Central memory CD8-positive, alpha-beta T cell (primary cell): ENCODE data around the gene HAO2.
"Not testable (repeated sequence)": the region's sequence is repeated elsewhere in the genome, so short reads cannot be mapped to it uniquely, and the experiment has no call there.

Source experiments
- ATAC-seq: fragments of 150-1000 bp; cut with Tn5 transposase; replicated peaks from 2 replicates; pipeline ENCODE4 v1.10.0; 2022; ENCODE audit warnings: mild to moderate bottlenecking, moderate FRiP score, moderate number of reproducible peaks; ENCODE audit not compliant: poor library complexity, severe bottlenecking; ENCODE audit errors: extremely low read depth
- DNase-seq, 2 donors: peaks; one replicate each; pipeline ENCODE4 v3.0.0; 2021; ENCODE audit warnings: low spot score in 2 of 2
- H3K27ac Mint-ChIP-seq: one replicate; pipeline ENCODE4 v1.8.0; 2022; ENCODE audit warnings: low read depth, mild to moderate bottlenecking, moderate library complexity, mixed read lengths
- H3K27me3 Mint-ChIP-seq: one replicate; pipeline ENCODE4 v1.8.0; 2022; ENCODE audit warnings: mixed read lengths
- H3K36me3 Mint-ChIP-seq: one replicate; pipeline ENCODE4 v1.8.0; 2022; ENCODE audit warnings: mild to moderate bottlenecking, moderate library complexity, mixed read lengths; ENCODE audit not compliant: insufficient read depth
- H3K4me1 Mint-ChIP-seq: one replicate; pipeline ENCODE4 v1.8.0; 2022; ENCODE audit warnings: mixed read lengths
- H3K4me3 Mint-ChIP-seq: one replicate; pipeline ENCODE4 v1.8.0; 2022; ENCODE audit warnings: mild to moderate bottlenecking, moderate library complexity, mixed read lengths
- H3K9me3 Mint-ChIP-seq: one replicate; pipeline ENCODE4 v1.8.0; 2022; ENCODE audit warnings: mixed read lengths

The HAO2 gene

GRCh38 chr1:119373465-119373864, 4.9 kb downstream of the HAO2 start:
- H3K4me3 Mint-ChIP-seq, result no peak overlapping the region
- H3K27me3 Mint-ChIP-seq, result peaks cover 19% of the 10 kb centered on the region
- peaks cover 2% of the 10 kb centered on the region for H3K36me3 Mint-ChIP-seq
- no peaks in the 10 kb centered on the region for H3K9me3 Mint-ChIP-seq
- H3K27ac Mint-ChIP-seq, result no peak overlapping the region
- no peak for ATAC-seq
- H3K4me1 Mint-ChIP-seq, result no peaks in the 10 kb centered on the region
- no peak for DNase-seq

GRCh38 chr1:119374208-119374874, 5.8 kb downstream of the HAO2 start:
- peaks cover 2% of the 10 kb centered on the region for H3K36me3 Mint-ChIP-seq
- ATAC-seq, result no peak
- H3K4me1 Mint-ChIP-seq, result no peaks in the 10 kb centered on the region
- no peak overlapping the region for H3K4me3 Mint-ChIP-seq
- DNase-seq, result no peak
- peaks cover 10% of the 10 kb centered on the region for H3K27me3 Mint-ChIP-seq
- no peaks in the 10 kb centered on the region for H3K9me3 Mint-ChIP-seq
- H3K27ac Mint-ChIP-seq, result no peak overlapping the region

- Mint-ChIP-seq H3K4me3 (no peak overlapping the region), H3K27me3 (peaks cover 10% of the 10 kb centered on the region), H3K36me3 (peaks cover 2% of the 10 kb centered on the region), H3K27ac (no peak overlapping the region), H3K4me1 (no peaks in the 10 kb centered on the region), H3K9me3 (no peaks in the 10 kb centered on the region)
- no peak for ATAC-seq
- DNase-seq, result no peak
These were observed 6.8 kb downstream of the HAO2 start for GRCh38 chr1:119375366-119375765.

- Mint-ChIP-seq H3K36me3 (peaks cover 2% of the 10 kb centered on the region), H3K27me3 (peaks cover 10% of the 10 kb centered on the region), H3K27ac (no peak overlapping the region), H3K9me3 (no peaks in the 10 kb centered on the region), H3K4me3 (no peak overlapping the region), H3K4me1 (no peaks in the 10 kb centered on the region)
- DNase-seq (no peak), ATAC-seq (no peak)
These were observed 8.0 kb downstream of the HAO2 start for GRCh38 chr1:119376594-119376993.

GRCh38 chr1:119377594-119377993, 9.0 kb downstream of the HAO2 start:
- not testable (repeated sequence) for ATAC-seq, H3K9me3 Mint-ChIP-seq, H3K36me3 Mint-ChIP-seq, H3K4me3 Mint-ChIP-seq, H3K27ac Mint-ChIP-seq, H3K4me1 Mint-ChIP-seq, DNase-seq, H3K27me3 Mint-ChIP-seq

GRCh38 chr1:119379117-119379516, 10.5 kb downstream of the HAO2 start:
- Mint-ChIP-seq H3K4me3 (no peak overlapping the region), H3K4me1 (no peaks in the 10 kb centered on the region), H3K27ac (no peak overlapping the region), H3K27me3 (no peaks in the 10 kb centered on the region), H3K9me3 (no peaks in the 10 kb centered on the region), H3K36me3 (no peaks in the 10 kb centered on the region)
- DNase-seq (no peak), ATAC-seq (no peak)

- Mint-ChIP-seq H3K9me3 (no peaks in the 10 kb centered on the region), H3K4me1 (no peaks in the 10 kb centered on the region)
These were observed 11.7 kb downstream of the HAO2 start for GRCh38 chr1:119380304-119380703.

GRCh38 chr1:119380983-119381662, 12.5 kb downstream of the HAO2 start:
- H3K4me3 Mint-ChIP-seq, result no peak overlapping the region
- no peaks in the 10 kb centered on the region for H3K36me3 Mint-ChIP-seq
- H3K27ac Mint-ChIP-seq, result no peak overlapping the region
- DNase-seq, result no peak
- ATAC-seq, result no peak
- peaks cover 2% of the 10 kb centered on the region for H3K27me3 Mint-ChIP-seq
- H3K9me3 Mint-ChIP-seq, result no peaks in the 10 kb centered on the region
- no peaks in the 10 kb centered on the region for H3K4me1 Mint-ChIP-seq

More at GRCh38 chr1:119380304-119380703, 11.7 kb downstream of the HAO2 start:
- ATAC-seq, result no peak
- Mint-ChIP-seq H3K36me3 (no peaks in the 10 kb centered on the region), H3K27ac (no peak overlapping the region), H3K27me3 (no peaks in the 10 kb centered on the region), H3K4me3 (no peak overlapping the region)
- no peak for DNase-seq

GRCh38 chr1:119384591-119384990, 16.0 kb downstream of the HAO2 start:
- Mint-ChIP-seq H3K4me3 (no peak overlapping the region), H3K27ac (no peak overlapping the region), H3K27me3 (peaks cover 15% of the 10 kb centered on the region), H3K36me3 (no peaks in the 10 kb centered on the region), H3K4me1 (no peaks in the 10 kb centered on the region), H3K9me3 (no peaks in the 10 kb centered on the region)
- ATAC-seq (no peak), DNase-seq (no peak)

GRCh38 chr1:119385650-119386049, 17.1 kb downstream of the HAO2 start:
- H3K27ac Mint-ChIP-seq, result no peak overlapping the region
- ATAC-seq (no peak), DNase-seq (no peak)
- peaks cover 24% of the 10 kb centered on the region for H3K27me3 Mint-ChIP-seq
- H3K4me3 Mint-ChIP-seq, result no peak overlapping the region
- no peaks in the 10 kb centered on the region for H3K9me3 Mint-ChIP-seq
- no peaks in the 10 kb centered on the region for H3K36me3 Mint-ChIP-seq
- H3K4me1 Mint-ChIP-seq, result no peaks in the 10 kb centered on the region

- H3K27ac Mint-ChIP-seq, result no peak overlapping the region
- H3K36me3 Mint-ChIP-seq, result no peaks in the 10 kb centered on the region
- H3K4me1 Mint-ChIP-seq, result no peaks in the 10 kb centered on the region
- ATAC-seq (no peak), DNase-seq (no peak)
- peaks cover 24% of the 10 kb centered on the region for H3K27me3 Mint-ChIP-seq
- no peaks in the 10 kb centered on the region for H3K9me3 Mint-ChIP-seq
- H3K4me3 Mint-ChIP-seq, result no peak overlapping the region
These were observed 19.3 kb downstream of the HAO2 start for GRCh38 chr1:119387858-119388257.

- Mint-ChIP-seq H3K27me3 (peaks cover 29% of the 10 kb centered on the region), H3K4me3 (no peak overlapping the region), H3K27ac (no peak overlapping the region), H3K36me3 (no peaks in the 10 kb centered on the region), H3K4me1 (no peaks in the 10 kb centered on the region), H3K9me3 (no peaks in the 10 kb centered on the region)
- DNase-seq (no peak), ATAC-seq (no peak)
These were observed 19.9 kb downstream of the HAO2 start for GRCh38 chr1:119388450-119388849.

- Mint-ChIP-seq H3K27me3 (peaks cover 38% of the 10 kb centered on the region), H3K27ac (no peak overlapping the region), H3K9me3 (no peaks in the 10 kb centered on the region), H3K4me1 (no peaks in the 10 kb centered on the region), H3K36me3 (no peaks in the 10 kb centered on the region), H3K4me3 (no peak overlapping the region)
- no peak for DNase-seq
- no peak for ATAC-seq
These were observed 21.9 kb downstream of the HAO2 start for GRCh38 chr1:119390526-119390925.
